ENCODE data around the gene FTCD. TPM values are rescaled to one million over a fixed set of nuclear protein-coding genes. Genes with fewer than 3 reads are reported as not detected.
A peak's percentile ranks its signal among the peaks of the same experiment; 100 is the strongest.

FTCD gene
- total RNA-seq, 2 experiments from 2014 or later, result 0.52 to 0.85 TPM

- peaks cover 13% of the 10 kb centered on the region for H3K27me3 Mint-ChIP-seq
- DNase-seq, result no peak
These were observed 54.5 kb downstream of the FTCD start for GRCh38 chr21:46100906-46101305.

GRCh38 chr21:46100426-46100825, 55.0 kb downstream of the FTCD start:
- Mint-ChIP-seq H3K27ac (no peak overlapping the region), H3K27me3 (peaks cover 13% of the 10 kb centered on the region), H3K4me1 (ENCODE audit: low read depth) (peaks cover 17% of the 10 kb centered on the region), H3K36me3 (ENCODE audit: low read depth) (peaks cover 13% of the 10 kb centered on the region), H3K4me3 (no peak overlapping the region), H3K9me3 (peaks cover 19% of the 10 kb centered on the region)
- TF ChIP-seq CTCF (IDR thresholded peaks at IDR 0.05), result no peak
- intact Hi-C loops (cut with micrococcal nuclease), result no loop called here
- no peak for ATAC-seq
- CTCF ChIA-PET, result interaction anchor here (1.1 kb wide), 1 partner anchor 43 kb away, joined by 4 read pairs; no protein-coding TSS in a partner anchor
- POLR2A ChIA-PET, result no interaction called here
- no peak for DNase-seq

More at GRCh38 chr21:46100906-46101305, 54.5 kb downstream of the FTCD start:
- H3K4me3 Mint-ChIP-seq, result no peak overlapping the region
- ChIA-PET CTCF (interaction anchor here (1.1 kb wide), 1 partner anchor 43 kb away, joined by 4 read pairs; no protein-coding TSS in a partner anchor), POLR2A (no interaction called here)
- H3K27ac Mint-ChIP-seq, result no peak overlapping the region
- H3K4me1 Mint-ChIP-seq (ENCODE audit: low read depth), result peaks cover 17% of the 10 kb centered on the region
- peaks cover 22% of the 10 kb centered on the region for H3K9me3 Mint-ChIP-seq
- peaks cover 16% of the 10 kb centered on the region for H3K36me3 Mint-ChIP-seq (ENCODE audit: low read depth)
- no peak for ATAC-seq
- intact Hi-C loops (cut with micrococcal nuclease), result no loop called here
- no peak for TF ChIP-seq CTCF (IDR thresholded peaks at IDR 0.05)

- DNase-seq, result no peak
- H3K9me3 Mint-ChIP-seq, result peaks cover 19% of the 10 kb centered on the region
- peaks cover 13% of the 10 kb centered on the region for H3K27me3 Mint-ChIP-seq
- TF ChIP-seq CTCF (IDR thresholded peaks at IDR 0.05), result no peak
- peaks cover 17% of the 10 kb centered on the region for H3K4me1 Mint-ChIP-seq (ENCODE audit: low read depth)
- no peak for ATAC-seq
- POLR2A ChIA-PET, result no interaction called here
- intact Hi-C loops (cut with micrococcal nuclease), result no loop called here
- H3K4me3 Mint-ChIP-seq, result no peak overlapping the region
- CTCF ChIA-PET, result interaction anchor here (1.1 kb wide), 1 partner anchor 44 kb away, joined by 4 read pairs; no protein-coding TSS in a partner anchor
- H3K36me3 Mint-ChIP-seq (ENCODE audit: low read depth), result peaks cover 13% of the 10 kb centered on the region
- no peak overlapping the region for H3K27ac Mint-ChIP-seq
These were observed 55.4 kb downstream of the FTCD start for GRCh38 chr21:46100020-46100419.

GRCh38 chr21:46099476-46099875, 55.9 kb downstream of the FTCD start:
- H3K4me1 Mint-ChIP-seq (ENCODE audit: low read depth), result peaks cover 18% of the 10 kb centered on the region
- intact Hi-C loops (cut with micrococcal nuclease), result no loop called here
- CTCF ChIA-PET, result interaction anchor here (1.3 kb wide), 1 partner anchor 129 kb away, joined by 7 read pairs; no protein-coding TSS in a partner anchor
- H3K36me3 Mint-ChIP-seq (ENCODE audit: low read depth), result peaks cover 13% of the 10 kb centered on the region
- no peak for TF ChIP-seq CTCF (IDR thresholded peaks at IDR 0.05)
- ATAC-seq (no peak), DNase-seq (peak; percentile 30)
- H3K9me3 Mint-ChIP-seq, result peaks cover 18% of the 10 kb centered on the region
- H3K4me3 Mint-ChIP-seq, result peak overlapping the region; percentile 73
- no peak overlapping the region for H3K27ac Mint-ChIP-seq
- peaks cover 13% of the 10 kb centered on the region for H3K27me3 Mint-ChIP-seq
- POLR2A ChIA-PET, result no interaction called here

- H3K4me3 Mint-ChIP-seq, result peak overlapping the region; percentile 73
- intact Hi-C loops (cut with micrococcal nuclease), result no loop called here
- peaks cover 13% of the 10 kb centered on the region for H3K27me3 Mint-ChIP-seq
- DNase-seq, result peak; percentile 37
- POLR2A ChIA-PET, result no interaction called here
- peaks cover 10% of the 10 kb centered on the region for H3K9me3 Mint-ChIP-seq
- ATAC-seq, result peak; percentile 46
- peaks cover 7% of the 10 kb centered on the region for H3K36me3 Mint-ChIP-seq (ENCODE audit: low read depth)
- peaks cover 16% of the 10 kb centered on the region for H3K4me1 Mint-ChIP-seq (ENCODE audit: low read depth)
- CTCF ChIA-PET, result interaction anchor here (1.3 kb wide), 1 partner anchor 128 kb away, joined by 7 read pairs; no protein-coding TSS in a partner anchor
- no peak for TF ChIP-seq CTCF (IDR thresholded peaks at IDR 0.05)
- no peak overlapping the region for H3K27ac Mint-ChIP-seq
These were observed 56.9 kb downstream of the FTCD start for GRCh38 chr21:46098303-46099141.

Data from activated CD8-positive, alpha-beta T cell treated with anti-CD3 and anti-CD28 coated beads for 36 hours (primary cell).